SK-N-SH (cell line): ENCODE results near the gene ULK1. TPM values are rescaled to one million over a fixed set of nuclear protein-coding genes. Genes with fewer than 3 reads are reported as not detected.

Source experiments
- CTCF ChIA-PET: fragments of 300-600, 350-600 bp; formaldehyde crosslinking; extraction: SDS; loops from one replicate; lab custom pipeline; 2021; lab: Yijun Ruan, JAX
- POLR2A ChIA-PET: fragments of 350-600 bp; sonication (Branson Sonifier 250); formaldehyde crosslinking; extraction: SDS; loops from one replicate; lab custom pipeline; 2020; ENCODE audit warnings: antibody characterized with exemption, inconsistent platforms; lab: Yijun Ruan, JAX
- DNase-seq: peaks from one replicate; pipeline ENCODE4 v3.0.0; 2012
- H2AFZ ChIP-seq: fragments of 200-600 bp; sonication (generic); 2 replicates; pipeline ENCODE4 v1.8.1; 2016; ENCODE audit warnings: antibody characterized with exemption, mild to moderate bottlenecking, low read depth
- H3F3A ChIP-seq: fragments of 200-600 bp; sonication (generic); replicated peaks from 2 replicates; pipeline ENCODE3; 2016; ENCODE audit warnings: antibody characterized with exemption, mild to moderate bottlenecking; ENCODE audit not compliant: insufficient read depth
- H3K27ac ChIP-seq, 2 experiments: fragments of 200-500 bp in 1 of 2; fragments of 200-600 bp in 1 of 2; sonication (Bioruptor generic) in 1 of 2; sonication (generic), shearing (Covaris generic) in 1 of 2; 2 replicates each; pipeline versions ENCODE4 v1.5.1 to v1.6.1; 2014 to 2016; ENCODE audit warnings: low read depth in 2 of 2, inconsistent platforms in 1 of 2, low read length in 1 of 2, mild to moderate bottlenecking in 1 of 2, mixed read lengths in 1 of 2
- H3K27me3 ChIP-seq: fragments of 200-600 bp; sonication (generic), shearing (Covaris generic); 2 replicates; pipeline ENCODE4 v1.6.1; 2016; ENCODE audit warnings: mixed run types; ENCODE audit not compliant: insufficient read depth
- H3K36me3 ChIP-seq, 2 experiments: fragments of 200-500 bp in 1 of 2; fragments of 200-600 bp in 1 of 2; sonication (Bioruptor generic) in 1 of 2; sonication (generic) in 1 of 2; replicated peaks in 1 of 2; 2 replicates each; pipeline versions ENCODE3 to v1.5.1; 2014 to 2016; ENCODE audit warnings: low read length in 1 of 2, mild to moderate bottlenecking in 1 of 2; ENCODE audit not compliant: insufficient read depth in 2 of 2, control insufficient read depth in 1 of 2
- H3K4me1 ChIP-seq, 2 experiments: fragments of 200-500 bp in 1 of 2; fragments of 200-600 bp in 1 of 2; sonication (Bioruptor generic) in 1 of 2; sonication (generic), shearing (Covaris generic) in 1 of 2; 2 replicates each; pipeline versions ENCODE4 v1.5.1 to v1.6.1; 2014 to 2016; ENCODE audit warnings: low read depth in 1 of 2, low read length in 1 of 2, mixed run types in 1 of 2; ENCODE audit not compliant: insufficient read depth in 2 of 2, control insufficient read depth in 1 of 2
- H3K4me2 ChIP-seq: fragments of 200-600 bp; sonication (generic), shearing (Covaris generic); 2 replicates; pipeline ENCODE4 v1.6.1; 2017; ENCODE audit warnings: mixed run types
- H3K4me3 ChIP-seq, 2 experiments: fragments of 200-500 bp in 1 of 2; fragments of 200-600 bp in 1 of 2; sonication (Bioruptor generic) in 1 of 2; sonication (generic), shearing (Covaris generic) in 1 of 2; 2 replicates each; pipeline versions ENCODE4 v1.5.1 to v1.8.1; 2014 to 2016; ENCODE audit warnings: low read depth in 2 of 2, inconsistent platforms in 1 of 2, low read length in 1 of 2, mild to moderate bottlenecking in 1 of 2, mixed read lengths in 1 of 2, moderate library complexity in 1 of 2
- H3K79me2 ChIP-seq: fragments of 200-600 bp; sonication (generic); 2 replicates; pipeline ENCODE4 v1.8.1; 2017; ENCODE audit warnings: mild to moderate bottlenecking; ENCODE audit not compliant: insufficient read depth
- H3K9ac ChIP-seq: fragments of 200-600 bp; sonication (generic); 2 replicates; pipeline ENCODE4 v1.6.1; 2017; ENCODE audit warnings: mixed run types
- H3K9me2 ChIP-seq: fragments of 200-600 bp; sonication (generic); 2 replicates; pipeline ENCODE4 v1.6.1; 2017; ENCODE audit warnings: mixed run types
- H3K9me3 ChIP-seq: fragments of 200-600 bp; sonication (generic); 2 replicates; pipeline ENCODE4 v1.6.1; 2017; ENCODE audit warnings: mixed run types, mild to moderate bottlenecking, moderate library complexity
- H4K20me1 ChIP-seq: fragments of 200-600 bp; sonication (generic); 2 replicates; pipeline ENCODE4 v1.6.1; 2017; ENCODE audit warnings: mild to moderate bottlenecking, mixed run types; ENCODE audit not compliant: insufficient read depth
- CHD2 ChIP-seq: fragments of 150-350 bp; IDR thresholded peaks from 2 replicates; pipeline ENCODE4 v1.6.1; 2018; ENCODE audit warnings: low read length; ENCODE audit not compliant: partially characterized antibody
- ELF1 ChIP-seq: IDR thresholded peaks from 2 replicates; pipeline ENCODE4 v1.4.0; 2012
- EZH2phosphoT487 ChIP-seq: fragments of 200-600 bp; sonication (generic); IDR thresholded peaks from 2 replicates; pipeline ENCODE4 v1.6.1; 2017; ENCODE audit warnings: low read depth, mixed run types, mild to moderate bottlenecking, antibody characterized with exemption, moderate library complexity, borderline replicate concordance
- FOSL2 ChIP-seq: IDR thresholded peaks from 2 replicates; pipeline ENCODE4 v1.4.0; 2012; ENCODE audit warnings: low read depth, mild to moderate bottlenecking, moderate library complexity, borderline replicate concordance
- FOXJ3 ChIP-seq: sonication (generic); formaldehyde crosslinking; IDR thresholded peaks from 2 replicates; pipeline ENCODE4 v1.5.1; 2020; ENCODE audit warnings: mild to moderate bottlenecking, missing genetic modification reagents
- GATA2 ChIP-seq: sonication (generic); formaldehyde crosslinking; IDR thresholded peaks from 2 replicates; pipeline ENCODE4 v1.5.0; 2020; ENCODE audit warnings: mild to moderate bottlenecking, missing genetic modification reagents
- MEF2A ChIP-seq: IDR thresholded peaks from 2 replicates; pipeline ENCODE4 v1.4.0; 2012; ENCODE audit warnings: low read depth, borderline replicate concordance
- MXI1 ChIP-seq: IDR thresholded peaks from 2 replicates; pipeline ENCODE4 v1.6.1; 2012; ENCODE audit warnings: mild to moderate bottlenecking, low read depth, low read length, improper control_type of control experiment
- NRF1 ChIP-seq: IDR thresholded peaks from 2 replicates; pipeline ENCODE4 v1.6.1; 2012; ENCODE audit warnings: low read depth, mild to moderate bottlenecking, low read length
- SIN3A ChIP-seq: IDR thresholded peaks from 2 replicates; pipeline ENCODE4 v1.6.1; 2012; ENCODE audit warnings: low read depth, mild to moderate bottlenecking, low read length, moderate library complexity, borderline replicate concordance
- SMC3 ChIP-seq: IDR thresholded peaks from 2 replicates; pipeline ENCODE4 v1.6.1; 2012; ENCODE audit warnings: low read depth, low read length, improper control_type of control experiment
- TAF1 ChIP-seq: IDR thresholded peaks from 2 replicates; pipeline ENCODE4 v1.6.1; 2012; ENCODE audit warnings: low read depth, mild to moderate bottlenecking, low read length, moderate library complexity, borderline replicate concordance
- TCF12 ChIP-seq: IDR thresholded peaks from 2 replicates; pipeline ENCODE4 v1.4.0; 2012
- ZBTB33 ChIP-seq: IDR thresholded peaks from 2 replicates; pipeline ENCODE4 v1.4.0; 2012; ENCODE audit warnings: low read depth, borderline replicate concordance
- WGBS: methylation state at CpG from one replicate; pipeline ENCODE4 v1.1.6; 2017; ENCODE audit warnings: low lambda C conversion rate; 5-methylcytosine and 5-hydroxymethylcytosine counted together
- polyA plus RNA-seq, 3 experiments: library from polyadenylated mRNA; depleted of rRNA; stranded (reverse); fragments of >200 nt; gene quantifications; 2 replicates each; pipeline ENCODE4 v1.2.3, GENCODE V29; 2012
- TF ChIP-seq, protein P1 (sequence below): IDR thresholded peaks from 2 replicates; pipeline ENCODE4; 2012
- TF ChIP-seq, protein P2 (sequence below): fragments of 150-350 bp; IDR thresholded peaks from 2 replicates; pipeline ENCODE4 v1.6.1; 2016; ENCODE audit warnings: mild to moderate bottlenecking, low read depth, low read length
- TF ChIP-seq, protein P3 (sequence below): IDR thresholded peaks from 2 replicates; pipeline ENCODE4 v1.4.0; 2012; ENCODE audit warnings: low read depth
- TF ChIP-seq, protein P4 (sequence below): IDR thresholded peaks from 2 replicates; pipeline ENCODE4 v1.6.1; 2012; ENCODE audit warnings: mild to moderate bottlenecking, low read depth, low read length, moderate library complexity

ULK1 gene
- polyA plus RNA-seq, 1 of the 3 experiments (the other 2 are of a cell fraction) = 10.7 TPM

GRCh38 chr12:131897875-131898274 lies 3.5 kb downstream of the ULK1 start (continued):
- no peak for TF ChIP-seq ZBTB33
- TF ChIP-seq, all 33 proteins: peak for 0

- WGBS = 100% methylated on average over 4 of the region's 6 CpGs
- TF ChIP-seq MXI1 (no peak), NRF1 (no peak), EZH2phosphoT487 (no peak), CHD2 (no peak), SMC3 (no peak), TCF12 (no peak), MEF2A (no peak), FOXJ3 (CRISPR knock-in tag) (no peak), ELF1 (no peak), SIN3A (no peak), TAF1 (no peak), GATA2 (no peak), FOSL2 (no peak)
- TF ChIP-seq, protein P1, sequence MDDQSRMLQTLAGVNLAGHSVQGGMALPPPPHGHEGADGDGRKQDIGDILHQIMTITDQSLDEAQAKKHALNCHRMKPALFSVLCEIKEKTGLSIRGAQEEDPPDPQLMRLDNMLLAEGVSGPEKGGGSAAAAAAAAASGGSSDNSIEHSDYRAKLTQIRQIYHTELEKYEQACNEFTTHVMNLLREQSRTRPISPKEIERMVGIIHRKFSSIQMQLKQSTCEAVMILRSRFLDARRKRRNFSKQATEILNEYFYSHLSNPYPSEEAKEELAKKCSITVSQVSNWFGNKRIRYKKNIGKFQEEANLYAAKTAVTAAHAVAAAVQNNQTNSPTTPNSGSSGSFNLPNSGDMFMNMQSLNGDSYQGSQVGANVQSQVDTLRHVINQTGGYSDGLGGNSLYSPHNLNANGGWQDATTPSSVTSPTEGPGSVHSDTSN = no peak
- TF ChIP-seq, protein P2, sequence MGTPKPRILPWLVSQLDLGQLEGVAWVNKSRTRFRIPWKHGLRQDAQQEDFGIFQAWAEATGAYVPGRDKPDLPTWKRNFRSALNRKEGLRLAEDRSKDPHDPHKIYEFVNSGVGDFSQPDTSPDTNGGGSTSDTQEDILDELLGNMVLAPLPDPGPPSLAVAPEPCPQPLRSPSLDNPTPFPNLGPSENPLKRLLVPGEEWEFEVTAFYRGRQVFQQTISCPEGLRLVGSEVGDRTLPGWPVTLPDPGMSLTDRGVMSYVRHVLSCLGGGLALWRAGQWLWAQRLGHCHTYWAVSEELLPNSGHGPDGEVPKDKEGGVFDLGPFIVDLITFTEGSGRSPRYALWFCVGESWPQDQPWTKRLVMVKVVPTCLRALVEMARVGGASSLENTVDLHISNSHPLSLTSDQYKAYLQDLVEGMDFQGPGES = no peak
- TF ChIP-seq, protein P3, sequence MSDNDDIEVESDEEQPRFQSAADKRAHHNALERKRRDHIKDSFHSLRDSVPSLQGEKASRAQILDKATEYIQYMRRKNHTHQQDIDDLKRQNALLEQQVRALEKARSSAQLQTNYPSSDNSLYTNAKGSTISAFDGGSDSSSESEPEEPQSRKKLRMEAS = no peak
- TF ChIP-seq, protein P4, sequence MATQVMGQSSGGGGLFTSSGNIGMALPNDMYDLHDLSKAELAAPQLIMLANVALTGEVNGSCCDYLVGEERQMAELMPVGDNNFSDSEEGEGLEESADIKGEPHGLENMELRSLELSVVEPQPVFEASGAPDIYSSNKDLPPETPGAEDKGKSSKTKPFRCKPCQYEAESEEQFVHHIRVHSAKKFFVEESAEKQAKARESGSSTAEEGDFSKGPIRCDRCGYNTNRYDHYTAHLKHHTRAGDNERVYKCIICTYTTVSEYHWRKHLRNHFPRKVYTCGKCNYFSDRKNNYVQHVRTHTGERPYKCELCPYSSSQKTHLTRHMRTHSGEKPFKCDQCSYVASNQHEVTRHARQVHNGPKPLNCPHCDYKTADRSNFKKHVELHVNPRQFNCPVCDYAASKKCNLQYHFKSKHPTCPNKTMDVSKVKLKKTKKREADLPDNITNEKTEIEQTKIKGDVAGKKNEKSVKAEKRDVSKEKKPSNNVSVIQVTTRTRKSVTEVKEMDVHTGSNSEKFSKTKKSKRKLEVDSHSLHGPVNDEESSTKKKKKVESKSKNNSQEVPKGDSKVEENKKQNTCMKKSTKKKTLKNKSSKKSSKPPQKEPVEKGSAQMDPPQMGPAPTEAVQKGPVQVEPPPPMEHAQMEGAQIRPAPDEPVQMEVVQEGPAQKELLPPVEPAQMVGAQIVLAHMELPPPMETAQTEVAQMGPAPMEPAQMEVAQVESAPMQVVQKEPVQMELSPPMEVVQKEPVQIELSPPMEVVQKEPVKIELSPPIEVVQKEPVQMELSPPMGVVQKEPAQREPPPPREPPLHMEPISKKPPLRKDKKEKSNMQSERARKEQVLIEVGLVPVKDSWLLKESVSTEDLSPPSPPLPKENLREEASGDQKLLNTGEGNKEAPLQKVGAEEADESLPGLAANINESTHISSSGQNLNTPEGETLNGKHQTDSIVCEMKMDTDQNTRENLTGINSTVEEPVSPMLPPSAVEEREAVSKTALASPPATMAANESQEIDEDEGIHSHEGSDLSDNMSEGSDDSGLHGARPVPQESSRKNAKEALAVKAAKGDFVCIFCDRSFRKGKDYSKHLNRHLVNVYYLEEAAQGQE = no peak
- TF ChIP-seq, all 33 proteins: peak for 0
- Histone ChIP-seq H3K9me3 (no peaks in the 10 kb centered on the region), H3K4me3 (no peak overlapping the region), H3K4me1 (peaks cover 6 to 37% of the 10 kb centered on the region in 2 experiments; a peak in 1 of 4 replicates), H3F3A (no peaks in the 10 kb centered on the region), H4K20me1 (peaks cover 58% of the 10 kb centered on the region), H3K27ac (no peak overlapping the region; a peak in 1 of 4 replicates), H2AFZ (no peak overlapping the region), H3K9me2 (no peaks in the 10 kb centered on the region), H3K36me3 (peaks cover 8% of the 10 kb centered on the region in 2 experiments), H3K79me2 (peaks cover 43% of the 10 kb centered on the region), H3K9ac (no peak overlapping the region), H3K27me3 (no peaks in the 10 kb centered on the region), H3K4me2 (no peak overlapping the region)
- POLR2A ChIA-PET = no interaction called here
- DNase-seq = no peak
- CTCF ChIA-PET = interaction anchor here (1.4 kb wide), 1 partner anchor 72 kb away, joined by 3 read pairs; the partner anchor contains the start of gene MMP17
These were observed 6.0 kb downstream of the ULK1 start for GRCh38 chr12:131900397-131900796.
